ENCODE results near the gene CUTC. TPM values are rescaled to one million over a fixed set of nuclear protein-coding genes. Genes with fewer than 3 reads are reported as not detected.

The CUTC gene, protein sequence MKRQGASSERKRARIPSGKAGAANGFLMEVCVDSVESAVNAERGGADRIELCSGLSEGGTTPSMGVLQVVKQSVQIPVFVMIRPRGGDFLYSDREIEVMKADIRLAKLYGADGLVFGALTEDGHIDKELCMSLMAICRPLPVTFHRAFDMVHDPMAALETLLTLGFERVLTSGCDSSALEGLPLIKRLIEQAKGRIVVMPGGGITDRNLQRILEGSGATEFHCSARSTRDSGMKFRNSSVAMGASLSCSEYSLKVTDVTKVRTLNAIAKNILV
- 6.0 and 8.4 TPM in 2 replicates for total RNA-seq

- no peaks in the 10 kb centered on the region for H3K27me3 ChIP-seq (ENCODE audit: control insufficient read depth, insufficient read depth, low read length)
- peak; percentile 87 for DNase-seq (ENCODE audit: low read depth)
Observed at GRCh38 chr10:99732033-99732842, at the start of gene CUTC, which contains the start of gene COX15. TSS of gene CUTC (plus strand) at chr10:99732234. CDS start at chr10:99732349, 115 bp downstream. TSS of gene COX15 (minus strand) at chr10:99732127. CDS start at chr10:99732049, 78 bp downstream.

DNA sequence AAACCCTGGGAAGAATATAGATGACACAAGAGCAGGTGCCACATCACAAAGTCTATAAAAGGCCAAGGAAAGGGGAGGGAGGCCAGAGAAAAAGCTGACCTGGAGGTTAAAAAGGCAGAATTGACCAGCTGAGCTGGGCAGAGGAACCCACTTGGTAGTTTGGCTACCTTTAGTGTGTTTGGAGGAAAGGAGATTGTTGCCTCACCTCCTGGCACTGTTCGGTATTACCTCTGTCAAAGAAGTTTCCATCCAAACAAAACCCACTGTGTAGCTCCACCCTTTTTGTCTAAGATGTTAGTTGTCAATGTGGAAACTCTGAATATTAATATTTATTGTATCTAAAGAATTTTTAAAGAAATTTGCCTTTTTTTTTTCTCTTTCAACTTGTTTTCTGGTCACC is 49.3 kb upstream of the CUTC start:
- DNase-seq (ENCODE audit: low read depth): no peak
- Histone ChIP-seq H3K4me3 (ENCODE audit: low read depth, low read length) (no peak overlapping the region), H3K36me3 (ENCODE audit: control insufficient read depth, insufficient read depth, low read length) (no peaks in the 10 kb centered on the region), H3K27me3 (ENCODE audit: control insufficient read depth, insufficient read depth, low read length) (no peaks in the 10 kb centered on the region)
- TF ChIP-seq, protein P1, sequence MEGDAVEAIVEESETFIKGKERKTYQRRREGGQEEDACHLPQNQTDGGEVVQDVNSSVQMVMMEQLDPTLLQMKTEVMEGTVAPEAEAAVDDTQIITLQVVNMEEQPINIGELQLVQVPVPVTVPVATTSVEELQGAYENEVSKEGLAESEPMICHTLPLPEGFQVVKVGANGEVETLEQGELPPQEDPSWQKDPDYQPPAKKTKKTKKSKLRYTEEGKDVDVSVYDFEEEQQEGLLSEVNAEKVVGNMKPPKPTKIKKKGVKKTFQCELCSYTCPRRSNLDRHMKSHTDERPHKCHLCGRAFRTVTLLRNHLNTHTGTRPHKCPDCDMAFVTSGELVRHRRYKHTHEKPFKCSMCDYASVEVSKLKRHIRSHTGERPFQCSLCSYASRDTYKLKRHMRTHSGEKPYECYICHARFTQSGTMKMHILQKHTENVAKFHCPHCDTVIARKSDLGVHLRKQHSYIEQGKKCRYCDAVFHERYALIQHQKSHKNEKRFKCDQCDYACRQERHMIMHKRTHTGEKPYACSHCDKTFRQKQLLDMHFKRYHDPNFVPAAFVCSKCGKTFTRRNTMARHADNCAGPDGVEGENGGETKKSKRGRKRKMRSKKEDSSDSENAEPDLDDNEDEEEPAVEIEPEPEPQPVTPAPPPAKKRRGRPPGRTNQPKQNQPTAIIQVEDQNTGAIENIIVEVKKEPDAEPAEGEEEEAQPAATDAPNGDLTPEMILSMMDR (IDR thresholded peaks at IDR 0.05; ENCODE audit: insufficient read depth, low read length, poor library complexity, severe bottlenecking): peak; percentile 39

More at GRCh38 chr10:99732033-99732842, at the start of gene CUTC, which contains the start of gene COX15:
- H3K36me3 ChIP-seq (ENCODE audit: control insufficient read depth, insufficient read depth, low read length): no peaks in the 10 kb centered on the region
- TF ChIP-seq, protein P1 (IDR thresholded peaks at IDR 0.05; ENCODE audit: insufficient read depth, low read length, poor library complexity, severe bottlenecking): peak; percentile 31
- H3K4me3 ChIP-seq (ENCODE audit: low read depth, low read length): peak within 1 kb of the TSS; percentile 73

GRCh38 chr10:99685597-99685967 is 46.5 kb upstream of the CUTC start:
- no peak for DNase-seq (ENCODE audit: low read depth)
- TF ChIP-seq, protein P1 (IDR thresholded peaks at IDR 0.05; ENCODE audit: insufficient read depth, low read length, poor library complexity, severe bottlenecking): no peak
- H3K27me3 ChIP-seq (ENCODE audit: control insufficient read depth, insufficient read depth, low read length): no peaks in the 10 kb centered on the region
- no peak overlapping the region for H3K4me3 ChIP-seq (ENCODE audit: low read depth, low read length)
- H3K36me3 ChIP-seq (ENCODE audit: control insufficient read depth, insufficient read depth, low read length): no peaks in the 10 kb centered on the region

DNA sequence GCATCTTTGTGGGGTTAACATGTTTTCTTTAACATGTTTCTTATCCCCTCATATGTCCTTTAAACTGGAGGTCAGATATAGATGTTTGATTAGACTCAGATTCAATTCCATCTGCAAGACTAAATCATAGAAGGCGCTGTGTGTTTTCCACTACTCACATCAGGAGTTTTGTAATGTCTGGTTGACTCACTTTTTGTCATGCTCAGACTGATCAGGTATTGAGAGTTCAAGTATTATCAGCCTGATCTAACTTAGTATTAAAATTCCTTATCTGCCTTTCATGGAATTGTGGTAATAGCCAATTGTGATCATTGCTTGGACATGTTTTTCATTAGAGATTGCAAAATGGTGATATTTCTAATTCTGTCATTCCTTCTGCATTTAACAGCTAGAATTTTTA is 42.6 kb upstream of the CUTC start:
- Histone ChIP-seq H3K27me3 (ENCODE audit: control insufficient read depth, insufficient read depth, low read length) (no peaks in the 10 kb centered on the region), H3K4me3 (ENCODE audit: low read depth, low read length) (no peak overlapping the region), H3K36me3 (ENCODE audit: control insufficient read depth, insufficient read depth, low read length) (peaks cover 1% of the 10 kb centered on the region)
- TF ChIP-seq, protein P1 (IDR thresholded peaks at IDR 0.05; ENCODE audit: insufficient read depth, low read length, poor library complexity, severe bottlenecking): no peak
- no peak for DNase-seq (ENCODE audit: low read depth)

GRCh38 chr10:99693933-99694583 is 38.0 kb upstream of the CUTC start:
- Histone ChIP-seq H3K4me3 (ENCODE audit: low read depth, low read length) (no peak overlapping the region), H3K36me3 (ENCODE audit: control insufficient read depth, insufficient read depth, low read length) (peaks cover 4% of the 10 kb centered on the region), H3K27me3 (ENCODE audit: control insufficient read depth, insufficient read depth, low read length) (no peaks in the 10 kb centered on the region)
- TF ChIP-seq, protein P1 (IDR thresholded peaks at IDR 0.05; ENCODE audit: insufficient read depth, low read length, poor library complexity, severe bottlenecking): no peak
- no peak for DNase-seq (ENCODE audit: low read depth)

All from kidney epithelial cell (primary cell).